HG02885 (cell line): ENCODE measurements around the gene PCBP2.

Source experiments
- ATAC-seq: cut with Tn5 transposase; IDR thresholded peaks from one replicate; pipeline ENCODE4 v1.9.1; 2021; ENCODE audit warnings: mild to moderate bottlenecking; ENCODE audit not compliant: unreplicated experiment, poor library complexity

PCBP2 gene

GRCh38 chr12:53492188-53492587 is 40.3 kb downstream of the PCBP2 start:
- no peak for ATAC-seq

DNA sequence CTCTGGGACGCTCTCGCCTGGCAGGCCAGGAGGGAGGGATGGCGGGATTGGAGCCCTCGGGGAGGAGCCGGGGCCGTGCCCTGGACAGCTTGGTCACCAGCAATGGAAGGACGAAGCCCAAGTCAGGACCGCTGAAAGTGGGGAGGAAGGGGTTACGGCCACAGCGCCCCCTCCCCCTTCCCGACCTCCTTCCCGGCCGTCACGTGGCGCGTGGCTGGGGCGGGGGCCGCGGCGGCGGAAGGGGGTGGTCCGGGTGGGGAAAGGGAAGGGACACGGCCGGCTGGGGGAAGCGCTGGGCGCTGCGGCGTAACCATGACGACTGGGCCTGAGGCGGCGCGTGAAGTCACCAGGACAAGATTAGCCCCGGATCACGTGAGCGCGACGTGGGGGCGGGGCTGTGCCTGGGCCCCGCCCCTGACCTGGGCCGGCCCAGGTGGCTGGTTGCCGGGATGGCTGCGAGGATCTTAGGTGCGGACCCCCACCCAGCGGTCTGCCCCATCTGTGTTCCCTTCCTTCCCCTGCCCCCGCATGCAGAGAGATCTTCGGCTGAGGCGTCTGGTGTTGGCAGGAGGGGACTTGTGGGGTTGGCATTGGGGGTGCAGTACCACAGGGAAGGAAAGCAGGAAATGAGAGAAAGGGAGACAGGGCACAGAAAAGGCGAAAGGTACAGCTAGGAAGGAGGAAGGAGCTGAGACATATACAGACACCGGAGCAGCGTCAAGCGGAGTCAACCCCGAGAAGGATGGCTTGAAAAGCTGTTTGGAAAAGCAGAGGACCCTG is 41.1 kb downstream of the PCBP2 start:
- ATAC-seq: peak; percentile 98

GRCh38 chr12:53493610-53494391 is 41.9 kb downstream of the PCBP2 start:
- no peak for ATAC-seq

DNA sequence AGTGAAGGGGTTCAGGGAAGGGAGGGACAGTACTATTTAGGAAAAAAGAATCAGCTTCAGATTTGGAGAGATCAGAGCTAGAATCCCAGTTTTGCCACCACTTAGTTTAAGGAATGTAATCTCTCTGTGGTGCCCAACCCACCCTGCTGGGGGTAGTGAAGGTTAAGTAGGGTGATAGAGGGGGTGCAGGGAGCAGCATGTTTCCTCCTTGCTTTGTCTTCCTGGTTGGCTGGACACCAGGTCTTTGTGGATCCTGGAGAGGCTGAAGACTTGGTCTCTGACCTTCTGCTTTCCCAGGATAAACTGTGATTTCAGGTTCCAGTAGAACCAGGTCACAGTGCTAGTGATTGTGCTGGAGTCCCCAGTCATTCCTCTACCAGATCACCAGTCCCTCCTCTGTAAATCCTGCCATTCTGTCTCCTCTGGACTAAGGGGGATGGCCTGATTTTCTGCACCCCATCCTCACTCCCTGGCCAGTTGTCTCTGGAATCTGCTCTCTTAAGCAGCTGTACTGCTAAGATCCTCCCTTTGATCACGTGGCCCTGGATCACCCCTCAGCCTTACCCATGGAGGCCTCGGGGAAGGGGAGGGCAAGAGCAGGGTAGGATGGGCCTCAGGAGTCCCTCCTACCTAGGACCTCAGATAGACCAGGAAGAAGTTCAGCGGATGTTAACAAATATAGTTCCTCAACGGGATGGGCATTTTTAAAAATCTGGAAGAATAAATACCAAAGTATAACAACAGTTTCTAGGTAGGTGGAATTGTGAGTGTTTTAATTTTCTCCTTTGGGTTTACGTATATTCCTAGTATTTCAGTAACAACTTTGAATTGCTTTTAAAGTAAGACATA is 44.2 kb downstream of the PCBP2 start:
- no peak for ATAC-seq

- ATAC-seq: no peak
Measured at GRCh38 chr12:53496752-53497032, 44.8 kb downstream of the PCBP2 start.

- ATAC-seq: no peak
Measured at GRCh38 chr12:53497461-53497860, 45.6 kb downstream of the PCBP2 start.

GRCh38 chr12:53498235-53498630 is 46.3 kb downstream of the PCBP2 start:
- no peak for ATAC-seq

DNA sequence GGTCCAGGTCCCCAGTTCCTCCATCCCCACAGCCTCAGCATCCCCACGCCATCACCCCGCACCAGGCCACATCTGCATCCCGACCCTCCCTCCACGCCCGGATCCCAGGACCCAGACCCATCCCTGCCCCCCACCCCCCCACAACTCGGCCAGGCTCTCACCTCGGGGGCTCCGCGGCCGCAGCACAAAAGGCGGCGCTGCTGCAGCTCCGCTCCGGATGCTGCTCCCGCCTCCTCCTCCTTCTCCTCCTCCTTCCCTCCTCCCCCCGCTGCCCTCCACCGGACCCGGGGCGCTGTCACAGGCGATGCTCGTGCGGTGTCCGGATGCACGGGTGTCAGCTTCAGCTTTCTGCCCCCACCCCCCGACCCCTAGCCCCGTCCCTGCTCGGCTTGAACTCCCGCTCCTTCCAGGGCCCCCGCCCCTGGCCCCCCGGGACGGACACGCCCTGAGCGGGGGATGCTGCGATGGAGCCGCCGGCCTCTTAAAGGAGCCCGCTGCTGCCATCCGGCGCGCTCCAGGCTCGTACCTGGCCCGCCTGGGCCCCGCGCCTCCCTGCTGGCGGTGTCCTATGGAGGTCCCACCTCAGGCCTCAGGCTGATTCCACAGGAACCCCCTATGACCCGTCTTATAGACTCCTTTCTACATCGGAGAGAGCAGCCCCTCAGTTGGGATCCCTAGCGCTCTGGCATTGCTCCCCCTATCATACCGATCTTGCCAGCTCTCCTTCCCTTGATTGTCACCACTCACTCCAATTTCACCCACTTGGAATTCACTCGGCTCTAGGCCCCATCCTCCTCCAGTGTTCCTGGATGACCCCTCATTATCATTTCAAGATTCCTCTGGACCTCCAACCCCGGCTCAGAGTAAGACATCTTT is 47.6 kb downstream of the PCBP2 start, which contains the start of gene MAP3K12:
TSS of gene MAP3K12 (minus strand) at position 193 of the 876 bp plus-strand sequence. CDS start 12,067 bp downstream, outside the sequence.
- no peak for ATAC-seq

GRCh38 chr12:53500142-53500775 is 48.4 kb downstream of the PCBP2 start:
- ATAC-seq: no peak

DNA sequence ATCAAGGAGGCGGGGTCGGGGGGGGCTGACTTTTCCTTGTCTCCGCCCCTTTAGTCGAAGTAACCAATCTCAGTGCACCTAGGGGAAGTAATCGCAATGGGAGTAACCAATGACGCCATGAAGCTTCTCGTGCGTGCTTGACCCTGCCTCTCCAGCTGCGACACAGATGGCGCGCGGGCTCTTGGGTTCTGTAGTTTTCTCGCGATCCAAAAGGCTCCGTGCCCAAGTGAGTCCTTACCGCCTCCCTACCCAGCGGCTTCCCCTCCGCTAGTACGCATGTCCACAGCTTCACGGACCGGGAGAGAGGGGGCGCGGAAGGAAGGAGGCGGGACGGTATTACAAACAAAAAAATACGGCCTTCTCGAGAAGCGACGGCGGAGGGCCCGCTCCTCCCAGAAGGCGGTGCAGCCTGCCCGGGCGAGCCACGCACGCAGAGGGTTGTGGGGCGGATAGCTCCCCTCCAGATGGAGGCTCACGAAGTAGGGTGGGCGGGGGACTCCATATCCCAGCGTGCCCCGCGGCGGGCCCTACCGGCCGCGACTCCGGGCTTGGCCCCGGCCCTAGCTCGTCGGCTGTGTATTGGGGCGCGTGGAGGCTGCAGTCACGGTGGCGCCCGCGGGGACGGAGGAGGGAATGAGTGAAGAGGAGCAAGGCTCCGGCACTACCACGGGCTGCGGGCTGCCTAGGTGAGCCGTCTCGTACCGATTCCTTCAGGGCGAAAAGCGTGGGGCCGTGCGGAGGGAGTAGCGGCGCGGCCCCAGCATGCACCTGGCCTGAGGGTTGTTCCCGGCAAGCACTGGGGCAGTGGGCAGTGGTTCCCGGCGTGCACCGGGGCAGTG is 49.1 kb downstream of the PCBP2 start, which contains the start of gene TARBP2:
TSS of gene TARBP2 (plus strand) at position 508 of the 839 bp plus-strand sequence. CDS start at position 634, 126 bp downstream.
- peak; percentile 83 for ATAC-seq

DNA sequence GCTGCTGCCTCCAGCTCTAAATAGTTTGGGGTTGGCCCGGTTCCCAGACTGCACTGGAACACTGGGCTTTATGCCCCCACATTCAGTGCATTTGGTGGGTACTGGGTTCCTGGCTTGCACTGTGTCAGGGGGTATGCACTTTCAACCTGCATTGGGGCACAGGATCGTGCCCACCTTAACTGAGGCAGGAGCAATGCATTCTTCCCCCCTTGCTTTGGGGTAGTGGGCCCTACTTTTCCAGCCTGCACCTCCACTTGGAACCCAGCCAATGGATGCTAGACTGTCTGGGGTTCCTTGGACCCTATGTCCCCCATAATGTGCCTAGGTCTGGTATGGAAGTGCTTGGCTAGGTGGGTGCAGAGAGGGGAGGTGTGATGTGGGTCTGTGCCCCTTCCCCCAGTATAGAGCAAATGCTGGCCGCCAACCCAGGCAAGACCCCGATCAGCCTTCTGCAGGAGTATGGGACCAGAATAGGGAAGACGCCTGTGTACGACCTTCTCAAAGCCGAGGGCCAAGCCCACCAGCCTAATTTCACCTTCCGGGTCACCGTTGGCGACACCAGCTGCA is 49.8 kb downstream of the PCBP2 start:
- no peak for ATAC-seq

DNA sequence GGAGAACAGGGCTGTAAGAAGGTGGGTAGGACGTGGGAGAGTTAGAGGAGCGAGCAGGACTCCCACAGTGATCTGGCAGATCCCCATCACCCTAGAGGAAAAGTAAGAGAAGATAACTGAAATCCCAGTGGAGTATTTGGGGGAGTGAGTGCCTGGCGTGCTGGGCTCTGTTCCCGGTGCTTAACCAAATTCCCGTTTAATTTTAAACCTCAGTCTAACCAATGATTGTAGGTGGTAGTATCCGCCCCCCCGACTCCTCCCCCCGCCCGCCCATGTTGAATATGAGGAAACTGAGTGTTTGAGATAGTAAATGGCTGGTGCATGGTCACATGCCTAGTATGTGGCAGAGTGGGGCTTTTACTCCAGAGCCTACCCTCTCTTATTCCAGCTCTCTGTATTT is 50.4 kb downstream of the PCBP2 start:
- no peak for ATAC-seq

GRCh38 chr12:53502983-53503728 is 51.3 kb downstream of the PCBP2 start:
- no peak for ATAC-seq

DNA sequence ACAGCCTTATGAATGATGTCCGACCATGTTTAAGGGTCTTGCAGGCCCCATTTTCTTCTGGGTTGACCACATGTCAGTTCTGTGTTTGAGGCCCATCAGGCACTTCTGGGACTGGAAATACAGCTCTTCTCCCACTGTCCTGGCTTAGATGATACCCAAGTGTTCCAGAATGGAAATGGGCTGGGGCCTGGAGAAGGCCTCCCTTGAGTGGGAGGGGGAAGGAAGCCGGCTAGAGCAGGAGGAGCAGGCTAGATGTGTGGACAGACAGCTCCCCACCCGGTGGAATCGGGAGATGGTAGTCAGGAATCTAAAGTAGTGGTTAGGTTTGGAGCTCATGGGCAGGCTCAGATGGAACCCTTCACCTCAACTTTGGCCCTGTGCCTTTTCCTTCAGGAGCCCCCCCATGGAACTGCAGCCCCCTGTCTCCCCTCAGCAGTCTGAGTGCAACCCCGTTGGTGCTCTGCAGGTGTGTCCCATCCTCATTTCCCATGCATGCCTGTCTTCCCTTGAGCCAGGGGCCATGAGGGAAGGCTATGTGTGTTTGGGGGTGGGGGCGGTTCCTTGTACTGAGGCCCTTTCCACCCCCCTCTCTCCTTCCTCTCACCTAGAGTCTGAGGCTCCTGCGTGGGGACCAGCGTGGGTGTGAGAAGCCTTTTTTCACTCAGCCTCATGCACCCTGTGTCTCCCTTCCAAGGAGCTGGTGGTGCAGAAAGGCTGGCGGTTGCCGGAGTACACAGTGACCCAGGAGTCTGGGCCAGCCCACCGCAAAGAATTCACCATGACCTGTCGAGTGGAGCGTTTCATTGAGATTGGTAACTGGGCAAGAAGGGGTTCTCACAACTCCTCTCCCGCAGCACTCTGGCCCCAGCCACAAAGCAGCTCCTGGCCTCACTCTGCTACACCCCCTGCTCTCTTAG is 52.4 kb downstream of the PCBP2 start:
- no peak for ATAC-seq

DNA sequence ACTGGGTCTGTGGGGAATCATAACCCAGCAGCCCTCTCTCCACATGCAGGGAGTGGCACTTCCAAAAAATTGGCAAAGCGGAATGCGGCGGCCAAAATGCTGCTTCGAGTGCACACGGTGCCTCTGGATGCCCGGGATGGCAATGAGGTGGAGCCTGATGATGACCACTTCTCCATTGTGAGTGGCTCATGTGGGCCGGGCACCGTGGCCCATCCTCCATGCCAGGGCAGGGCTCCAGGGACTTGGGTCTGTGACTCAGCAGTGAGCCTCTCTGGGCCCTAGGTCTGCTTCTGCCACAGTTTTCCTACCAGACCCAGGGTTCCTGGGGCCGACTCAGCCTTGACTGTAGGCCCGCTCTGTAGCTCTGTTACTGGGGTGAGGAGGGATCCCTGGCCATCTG is 53.2 kb downstream of the PCBP2 start:
- ATAC-seq: no peak
